Activated CD8-positive, alpha-beta memory T cell treated with anti-CD3 and anti-CD28 coated beads for 4 hours (primary cell): ENCODE results near the gene KIF23.

ENCODE experiments used
- DNase-seq, 2 donors: peaks; one replicate each; pipeline ENCODE4 v3.0.0-alpha.2; 2020; ENCODE audit warnings: low read depth in 2 of 2

KIF23 gene

GRCh38 chr15:69394556-69395282 is 19.4 kb upstream of the KIF23 start:
- peak; percentile 62 to 68 for DNase-seq

DNA sequence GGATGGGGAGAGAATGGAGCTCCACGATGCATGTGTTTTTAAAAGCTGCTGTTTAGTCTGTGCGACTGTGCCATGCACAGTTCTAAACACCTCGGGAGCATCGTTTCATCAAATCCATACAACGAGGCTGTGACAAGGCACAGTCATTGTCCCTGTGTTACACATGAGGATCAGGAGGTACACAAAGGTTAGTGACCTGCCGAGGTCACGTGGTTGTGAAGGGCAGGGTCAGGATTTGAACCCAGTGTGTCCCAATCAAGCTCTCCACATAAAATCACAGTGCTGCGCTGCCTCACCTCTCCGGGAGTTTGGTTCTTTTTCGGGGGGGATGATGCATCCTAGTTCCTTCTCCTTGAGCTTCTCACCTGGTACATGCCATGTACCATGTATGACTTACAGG is 18.7 kb upstream of the KIF23 start:
- no peak for DNase-seq

DNA sequence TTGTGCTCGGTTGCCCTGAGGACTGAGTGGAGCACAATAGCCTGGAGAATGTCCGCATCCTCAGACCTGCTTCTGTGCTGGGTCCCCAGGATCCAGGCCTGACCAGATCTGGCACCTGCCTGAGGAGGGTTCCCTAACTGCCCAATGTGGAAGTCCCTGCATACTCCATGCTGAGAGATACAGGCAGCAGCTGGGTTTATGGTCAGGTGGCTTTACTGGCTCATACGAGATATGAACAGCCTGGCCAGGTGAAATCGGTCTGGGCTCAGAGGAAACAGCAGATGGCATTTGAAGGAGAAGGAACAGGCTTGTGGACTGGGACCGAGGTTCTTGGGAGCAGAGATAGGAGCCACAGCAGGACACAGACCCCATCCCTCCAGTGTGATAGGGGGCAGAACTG is 18.2 kb upstream of the KIF23 start:
- no peak for DNase-seq

- DNase-seq = no peak
These were observed 15.7 kb upstream of the KIF23 start for GRCh38 chr15:69398491-69398891.

- no peak for DNase-seq
These were observed 13.3 kb upstream of the KIF23 start for GRCh38 chr15:69400850-69401249.

DNA sequence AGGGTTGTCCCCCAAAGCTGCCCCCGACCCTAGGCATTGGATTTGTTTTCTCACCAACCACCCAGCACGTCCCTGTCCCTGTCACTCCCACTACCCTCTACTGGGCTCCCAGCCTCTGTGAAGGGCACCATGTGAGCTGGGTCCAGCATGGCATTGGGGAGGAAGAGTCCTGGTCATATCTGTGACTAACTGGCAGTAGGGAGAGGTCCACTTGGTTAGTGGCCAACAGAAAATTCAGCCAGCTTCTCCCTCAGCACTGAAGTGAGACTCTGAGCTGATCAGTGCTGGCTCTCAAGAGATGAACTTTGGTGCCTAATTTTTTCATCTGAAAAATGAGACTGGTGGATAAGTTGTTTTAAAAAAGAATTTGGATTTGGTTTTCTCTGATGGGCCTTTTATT is 11.3 kb upstream of the KIF23 start:
- DNase-seq = no peak

GRCh38 chr15:69403594-69403993 is 10.6 kb upstream of the KIF23 start:
- DNase-seq = no peak

GRCh38 chr15:69405110-69405509 is 9.0 kb upstream of the KIF23 start:
- no peak for DNase-seq

- no peak for DNase-seq
These were observed 6.3 kb upstream of the KIF23 start for GRCh38 chr15:69407719-69408400.

GRCh38 chr15:69408841-69409240 is 5.3 kb upstream of the KIF23 start:
- DNase-seq = no peak

DNA sequence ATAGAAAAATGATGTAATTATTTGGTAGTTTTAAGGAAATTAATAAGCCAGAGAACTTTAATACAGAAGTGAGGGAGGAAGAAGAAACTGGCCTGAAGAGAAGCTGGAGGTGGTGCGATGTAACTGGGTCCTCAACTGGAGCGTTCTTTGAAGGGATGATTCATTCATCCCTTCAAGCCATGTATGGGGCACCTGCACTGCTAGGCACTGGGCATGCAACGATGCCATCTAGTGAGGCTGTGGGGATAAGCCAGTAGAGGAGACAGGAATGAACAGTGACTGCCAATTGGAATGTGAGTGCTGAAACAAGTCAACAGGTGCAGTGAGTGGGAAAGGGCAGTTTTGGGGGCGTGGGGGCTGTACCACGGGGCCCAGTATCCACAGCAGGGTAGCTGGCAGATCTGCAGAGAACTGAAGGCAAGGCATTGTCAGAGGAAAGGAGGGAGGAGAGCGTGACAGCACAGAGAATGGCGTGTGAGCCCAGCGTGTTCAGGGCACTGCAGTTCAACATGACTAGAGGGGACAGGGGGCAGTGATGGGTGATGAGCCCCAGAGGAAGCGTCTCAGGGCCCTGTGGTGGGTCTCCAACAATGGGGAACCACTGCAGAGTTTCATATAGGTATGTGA is 3.8 kb upstream of the KIF23 start:
- no peak for DNase-seq

DNA sequence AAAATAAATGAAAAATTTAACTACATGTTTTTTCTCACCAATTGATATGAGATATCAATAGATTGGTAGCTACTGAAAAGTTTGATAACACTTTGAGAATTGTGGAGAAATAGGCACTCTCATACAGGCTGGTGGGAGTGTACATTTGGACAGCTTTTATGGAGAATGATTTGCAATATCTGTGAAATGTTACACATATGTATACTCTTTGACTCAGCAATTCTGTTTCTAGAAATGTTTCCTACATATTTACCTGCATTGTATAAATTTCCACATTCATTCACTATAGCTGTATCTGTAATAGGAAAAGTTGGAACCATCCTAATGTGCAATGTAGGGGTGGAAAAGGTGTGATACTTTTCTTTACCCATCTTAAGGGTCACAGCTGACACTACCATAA is 1.9 kb upstream of the KIF23 start:
- DNase-seq = no peak

- no peak for DNase-seq
These were observed 1.4 kb upstream of the KIF23 start for GRCh38 chr15:69412701-69413100.

GRCh38 chr15:69414701-69415167 is 585 bp downstream of the KIF23 start:
- DNase-seq = no peak

DNA sequence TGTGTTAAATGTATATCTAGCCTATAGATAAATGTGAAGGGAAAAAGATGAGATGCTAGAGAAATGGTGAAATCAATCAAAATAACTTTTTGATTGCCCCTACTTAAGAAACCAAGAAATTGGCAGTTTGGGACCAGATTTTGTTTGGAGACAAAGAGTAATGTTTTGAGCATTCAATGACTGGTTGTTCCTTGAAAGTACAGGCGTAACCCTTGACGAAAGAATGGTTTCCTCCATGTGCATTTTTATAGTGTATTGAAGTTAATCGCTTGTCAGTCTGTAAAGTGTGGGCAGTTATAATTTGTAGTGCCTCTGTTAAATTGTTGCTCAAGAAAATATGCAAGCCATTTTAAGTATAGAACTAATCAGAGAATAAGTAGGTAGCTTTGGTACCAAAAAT is 1.2 kb downstream of the KIF23 start:
- no peak for DNase-seq

DNA sequence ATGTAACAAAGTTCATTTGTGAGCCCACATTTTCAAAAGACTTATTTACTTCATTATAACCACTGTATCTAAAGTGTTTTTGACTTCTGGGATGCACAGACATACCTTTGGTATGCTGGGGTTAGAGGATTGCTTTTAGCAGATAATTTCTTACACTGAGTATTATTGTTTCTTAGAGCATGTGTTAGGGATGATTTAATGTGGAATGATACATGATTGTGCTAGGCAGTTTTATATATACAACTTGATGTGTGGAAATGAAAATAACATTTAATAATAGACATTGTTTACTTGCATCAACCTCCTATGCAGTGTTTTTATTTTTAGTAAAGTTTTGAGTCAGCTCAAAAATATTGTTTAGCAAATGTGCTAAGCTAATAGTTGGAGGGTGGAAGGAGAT is 3.4 kb downstream of the KIF23 start:
- no peak for DNase-seq

DNA sequence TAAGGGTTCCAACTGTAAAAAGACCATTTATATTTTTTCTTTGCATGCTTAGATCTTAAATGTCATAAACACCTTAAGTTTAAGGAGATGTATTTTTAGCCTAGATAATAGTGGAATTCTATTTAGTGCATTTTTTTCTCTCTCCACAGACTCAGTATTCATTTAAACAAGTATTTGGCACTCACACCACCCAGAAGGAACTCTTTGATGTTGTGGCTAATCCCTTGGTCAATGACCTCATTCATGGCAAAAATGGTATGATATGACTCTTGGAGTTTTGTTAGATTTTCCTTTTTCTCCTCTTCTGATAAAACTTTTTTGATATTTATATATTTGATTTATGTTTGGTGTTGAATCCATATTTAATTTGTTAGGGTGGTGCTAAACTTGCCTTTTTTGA is 7.3 kb downstream of the KIF23 start:
- no peak for DNase-seq

GRCh38 chr15:69422336-69422895 is 8.3 kb downstream of the KIF23 start:
- DNase-seq = no peak

- no peak for DNase-seq
These were observed 9.9 kb downstream of the KIF23 start for GRCh38 chr15:69424001-69424400.

- no peak for DNase-seq
These were observed 10.7 kb downstream of the KIF23 start for GRCh38 chr15:69424748-69425413.

GRCh38 chr15:69433831-69434230 is 19.7 kb downstream of the KIF23 start:
- no peak for DNase-seq

GRCh38 chr15:69434238-69434637 is 20.1 kb downstream of the KIF23 start:
- DNase-seq = no peak
